K562 (cell line): Measurements from ENCODE around the gene ACTN3. TPM values are rescaled to one million over a fixed set of nuclear protein-coding genes. Genes with fewer than 3 reads are reported as not detected.

Experiments used
- BDP1 ChIP-seq: IDR thresholded peaks from 3 replicates; pipeline ENCODE4 v1.6.1; 2011; ENCODE audit not compliant: insufficient read length, insufficient read depth
- E2F5 ChIP-seq: sonication (generic); formaldehyde crosslinking; IDR thresholded peaks from 2 replicates; pipeline ENCODE4 v1.8.0; 2022; ENCODE audit warnings: mild to moderate bottlenecking, missing genetic modification reagents
- KLF6 ChIP-seq: fragments of 250-450 bp; sonication (Bioruptor Pico); IDR thresholded peaks from 2 replicates; pipeline ENCODE4 v1.4.0; 2020; ENCODE audit warnings: mild to moderate bottlenecking, moderate library complexity, borderline replicate concordance
- PHF20 ChIP-seq: fragments of 450-650 bp; IDR thresholded peaks from 2 replicates; pipeline ENCODE4 v1.6.1; 2018; ENCODE audit not compliant: partially characterized antibody
- POLR2AphosphoS5 ChIP-seq: IDR thresholded peaks from 2 replicates; pipeline ENCODE4 v1.6.1; 2011; ENCODE audit warnings: mild to moderate bottlenecking, low read depth, low read length, moderate library complexity; ENCODE audit not compliant: control insufficient read depth, insufficient read depth
- SRF ChIP-seq, 2 experiments: fragments of 250-450, 450-650 bp in 1 of 2; sonication (Bioruptor Pico) in 1 of 2; sonication (generic) in 1 of 2; formaldehyde crosslinking; IDR thresholded peaks; 2 replicates each; pipeline versions ENCODE4 v1.5.0 to v1.5.1; 2020 to 2022; ENCODE audit warnings: mild to moderate bottlenecking in 1 of 2, missing genetic modification reagents in 1 of 2
- TCFL5 ChIP-seq: fragments of 250-450 bp; sonication (Bioruptor Pico); conservative IDR thresholded peaks from 2 replicates; pipeline ENCODE4 v1.6.1; 2021; ENCODE audit warnings: mild to moderate bottlenecking, moderate library complexity, matching md5 sums
- ZNF41 ChIP-seq: fragments of 250-450 bp; sonication (Bioruptor Pico); conservative IDR thresholded peaks from 2 replicates; pipeline ENCODE4 v1.4.0; 2020; ENCODE audit warnings: mild to moderate bottlenecking
- polyA plus RNA-seq, 8 experiments: library from polyadenylated mRNA; depleted of rRNA in 4 of 8; stranded (reverse) in 5 of 8; unstranded in 3 of 8; fragments of >200 nt; fragmentation: Nextera tagmentation in 2 of 8; fragmentation: Illumina TruSeq in 1 of 8; extraction: Ambion mirVana in 2 of 8; extraction: Trizol in 1 of 8; gene quantifications; 2 replicates each; pipeline versions ENCODE4 v1.2.1 to v1.2.3, GENCODE V29; 2011 to 2014; ENCODE audit warnings: inconsistent platforms in 1 of 8, missing spikeins in 1 of 8
- total RNA-seq, 7 experiments: library from RNA; depleted of rRNA in 6 of 7; stranded (reverse); fragments of >200 nt in 6 of 7; fragmentation: Illumina TruSeq in 2 of 7; extraction: Trizol in 2 of 7; gene quantifications; 2 replicates each; pipeline versions ENCODE4 v1.2.1 to v1.2.3, GENCODE V29; 2011 to 2021; ENCODE audit warnings: low replicate concordance in 1 of 7
- TF ChIP-seq, protein P1 (sequence below): fragments of 200-600 bp; sonication (generic); IDR thresholded peaks from one replicate; pipeline ENCODE4 v1.6.1; 2012; ENCODE audit warnings: mild to moderate bottlenecking, low read depth, low read length, inconsistent platforms
- TF ChIP-seq, protein P2 (sequence below): IDR thresholded peaks from 2 replicates; pipeline ENCODE4 v1.6.1; 2011; ENCODE audit not compliant: insufficient read length; ENCODE audit errors: extremely low read depth
- TF ChIP-seq, protein P3 (sequence below): fragments of 250-450 bp; sonication (Bioruptor Pico); IDR thresholded peaks from 2 replicates; pipeline ENCODE4 v1.9.0; 2021; ENCODE audit warnings: mild to moderate bottlenecking, inconsistent platforms

ACTN3 gene
- total and polyA plus RNA-seq, 9 of the 15 experiments (the other 6 are each of a cell fraction or from before 2014, with no cell fraction given) = not detected

GRCh38 chr11:66545701-66546367 lies 869 bp upstream of the ACTN3 start, which contains the start of gene ZDHHC24 (continued):
- TF ChIP-seq, protein P1, sequence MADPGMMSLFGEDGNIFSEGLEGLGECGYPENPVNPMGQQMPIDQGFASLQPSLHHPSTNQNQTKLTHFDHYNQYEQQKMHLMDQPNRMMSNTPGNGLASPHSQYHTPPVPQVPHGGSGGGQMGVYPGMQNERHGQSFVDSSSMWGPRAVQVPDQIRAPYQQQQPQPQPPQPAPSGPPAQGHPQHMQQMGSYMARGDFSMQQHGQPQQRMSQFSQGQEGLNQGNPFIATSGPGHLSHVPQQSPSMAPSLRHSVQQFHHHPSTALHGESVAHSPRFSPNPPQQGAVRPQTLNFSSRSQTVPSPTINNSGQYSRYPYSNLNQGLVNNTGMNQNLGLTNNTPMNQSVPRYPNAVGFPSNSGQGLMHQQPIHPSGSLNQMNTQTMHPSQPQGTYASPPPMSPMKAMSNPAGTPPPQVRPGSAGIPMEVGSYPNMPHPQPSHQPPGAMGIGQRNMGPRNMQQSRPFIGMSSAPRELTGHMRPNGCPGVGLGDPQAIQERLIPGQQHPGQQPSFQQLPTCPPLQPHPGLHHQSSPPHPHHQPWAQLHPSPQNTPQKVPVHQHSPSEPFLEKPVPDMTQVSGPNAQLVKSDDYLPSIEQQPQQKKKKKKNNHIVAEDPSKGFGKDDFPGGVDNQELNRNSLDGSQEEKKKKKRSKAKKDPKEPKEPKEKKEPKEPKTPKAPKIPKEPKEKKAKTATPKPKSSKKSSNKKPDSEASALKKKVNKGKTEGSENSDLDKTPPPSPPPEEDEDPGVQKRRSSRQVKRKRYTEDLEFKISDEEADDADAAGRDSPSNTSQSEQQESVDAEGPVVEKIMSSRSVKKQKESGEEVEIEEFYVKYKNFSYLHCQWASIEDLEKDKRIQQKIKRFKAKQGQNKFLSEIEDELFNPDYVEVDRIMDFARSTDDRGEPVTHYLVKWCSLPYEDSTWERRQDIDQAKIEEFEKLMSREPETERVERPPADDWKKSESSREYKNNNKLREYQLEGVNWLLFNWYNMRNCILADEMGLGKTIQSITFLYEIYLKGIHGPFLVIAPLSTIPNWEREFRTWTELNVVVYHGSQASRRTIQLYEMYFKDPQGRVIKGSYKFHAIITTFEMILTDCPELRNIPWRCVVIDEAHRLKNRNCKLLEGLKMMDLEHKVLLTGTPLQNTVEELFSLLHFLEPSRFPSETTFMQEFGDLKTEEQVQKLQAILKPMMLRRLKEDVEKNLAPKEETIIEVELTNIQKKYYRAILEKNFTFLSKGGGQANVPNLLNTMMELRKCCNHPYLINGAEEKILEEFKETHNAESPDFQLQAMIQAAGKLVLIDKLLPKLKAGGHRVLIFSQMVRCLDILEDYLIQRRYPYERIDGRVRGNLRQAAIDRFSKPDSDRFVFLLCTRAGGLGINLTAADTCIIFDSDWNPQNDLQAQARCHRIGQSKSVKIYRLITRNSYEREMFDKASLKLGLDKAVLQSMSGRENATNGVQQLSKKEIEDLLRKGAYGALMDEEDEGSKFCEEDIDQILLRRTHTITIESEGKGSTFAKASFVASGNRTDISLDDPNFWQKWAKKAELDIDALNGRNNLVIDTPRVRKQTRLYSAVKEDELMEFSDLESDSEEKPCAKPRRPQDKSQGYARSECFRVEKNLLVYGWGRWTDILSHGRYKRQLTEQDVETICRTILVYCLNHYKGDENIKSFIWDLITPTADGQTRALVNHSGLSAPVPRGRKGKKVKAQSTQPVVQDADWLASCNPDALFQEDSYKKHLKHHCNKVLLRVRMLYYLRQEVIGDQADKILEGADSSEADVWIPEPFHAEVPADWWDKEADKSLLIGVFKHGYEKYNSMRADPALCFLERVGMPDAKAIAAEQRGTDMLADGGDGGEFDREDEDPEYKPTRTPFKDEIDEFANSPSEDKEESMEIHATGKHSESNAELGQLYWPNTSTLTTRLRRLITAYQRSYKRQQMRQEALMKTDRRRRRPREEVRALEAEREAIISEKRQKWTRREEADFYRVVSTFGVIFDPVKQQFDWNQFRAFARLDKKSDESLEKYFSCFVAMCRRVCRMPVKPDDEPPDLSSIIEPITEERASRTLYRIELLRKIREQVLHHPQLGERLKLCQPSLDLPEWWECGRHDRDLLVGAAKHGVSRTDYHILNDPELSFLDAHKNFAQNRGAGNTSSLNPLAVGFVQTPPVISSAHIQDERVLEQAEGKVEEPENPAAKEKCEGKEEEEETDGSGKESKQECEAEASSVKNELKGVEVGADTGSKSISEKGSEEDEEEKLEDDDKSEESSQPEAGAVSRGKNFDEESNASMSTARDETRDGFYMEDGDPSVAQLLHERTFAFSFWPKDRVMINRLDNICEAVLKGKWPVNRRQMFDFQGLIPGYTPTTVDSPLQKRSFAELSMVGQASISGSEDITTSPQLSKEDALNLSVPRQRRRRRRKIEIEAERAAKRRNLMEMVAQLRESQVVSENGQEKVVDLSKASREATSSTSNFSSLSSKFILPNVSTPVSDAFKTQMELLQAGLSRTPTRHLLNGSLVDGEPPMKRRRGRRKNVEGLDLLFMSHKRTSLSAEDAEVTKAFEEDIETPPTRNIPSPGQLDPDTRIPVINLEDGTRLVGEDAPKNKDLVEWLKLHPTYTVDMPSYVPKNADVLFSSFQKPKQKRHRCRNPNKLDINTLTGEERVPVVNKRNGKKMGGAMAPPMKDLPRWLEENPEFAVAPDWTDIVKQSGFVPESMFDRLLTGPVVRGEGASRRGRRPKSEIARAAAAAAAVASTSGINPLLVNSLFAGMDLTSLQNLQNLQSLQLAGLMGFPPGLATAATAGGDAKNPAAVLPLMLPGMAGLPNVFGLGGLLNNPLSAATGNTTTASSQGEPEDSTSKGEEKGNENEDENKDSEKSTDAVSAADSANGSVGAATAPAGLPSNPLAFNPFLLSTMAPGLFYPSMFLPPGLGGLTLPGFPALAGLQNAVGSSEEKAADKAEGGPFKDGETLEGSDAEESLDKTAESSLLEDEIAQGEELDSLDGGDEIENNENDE = no peak
- TF ChIP-seq E2F5 (CRISPR knock-in tag) = no peak
- no peak for TF ChIP-seq ZNF41
- TF ChIP-seq PHF20 = peak; percentile 71
- peak; percentile 60 for TF ChIP-seq POLR2AphosphoS5
- no peak for TF ChIP-seq BDP1
- peak in 1 of 2 experiments; percentile 74; a peak in 1 of 4 replicates for TF ChIP-seq SRF (CRISPR knock-in tag; IDR thresholded peaks at IDR 0.05)
- TF ChIP-seq KLF6 (CRISPR knock-in tag) = no peak
- no peak for TF ChIP-seq TCFL5 (CRISPR knock-in tag)
- TF ChIP-seq, protein P2, sequence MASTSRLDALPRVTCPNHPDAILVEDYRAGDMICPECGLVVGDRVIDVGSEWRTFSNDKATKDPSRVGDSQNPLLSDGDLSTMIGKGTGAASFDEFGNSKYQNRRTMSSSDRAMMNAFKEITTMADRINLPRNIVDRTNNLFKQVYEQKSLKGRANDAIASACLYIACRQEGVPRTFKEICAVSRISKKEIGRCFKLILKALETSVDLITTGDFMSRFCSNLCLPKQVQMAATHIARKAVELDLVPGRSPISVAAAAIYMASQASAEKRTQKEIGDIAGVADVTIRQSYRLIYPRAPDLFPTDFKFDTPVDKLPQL = no peak
- TF ChIP-seq, protein P3, sequence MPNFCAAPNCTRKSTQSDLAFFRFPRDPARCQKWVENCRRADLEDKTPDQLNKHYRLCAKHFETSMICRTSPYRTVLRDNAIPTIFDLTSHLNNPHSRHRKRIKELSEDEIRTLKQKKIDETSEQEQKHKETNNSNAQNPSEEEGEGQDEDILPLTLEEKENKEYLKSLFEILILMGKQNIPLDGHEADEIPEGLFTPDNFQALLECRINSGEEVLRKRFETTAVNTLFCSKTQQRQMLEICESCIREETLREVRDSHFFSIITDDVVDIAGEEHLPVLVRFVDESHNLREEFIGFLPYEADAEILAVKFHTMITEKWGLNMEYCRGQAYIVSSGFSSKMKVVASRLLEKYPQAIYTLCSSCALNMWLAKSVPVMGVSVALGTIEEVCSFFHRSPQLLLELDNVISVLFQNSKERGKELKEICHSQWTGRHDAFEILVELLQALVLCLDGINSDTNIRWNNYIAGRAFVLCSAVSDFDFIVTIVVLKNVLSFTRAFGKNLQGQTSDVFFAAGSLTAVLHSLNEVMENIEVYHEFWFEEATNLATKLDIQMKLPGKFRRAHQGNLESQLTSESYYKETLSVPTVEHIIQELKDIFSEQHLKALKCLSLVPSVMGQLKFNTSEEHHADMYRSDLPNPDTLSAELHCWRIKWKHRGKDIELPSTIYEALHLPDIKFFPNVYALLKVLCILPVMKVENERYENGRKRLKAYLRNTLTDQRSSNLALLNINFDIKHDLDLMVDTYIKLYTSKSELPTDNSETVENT (CRISPR knock-in tag) = peak; percentile 71; the same call in 1 of the 2 replicates
